RWPE2 (cell line): Measurements from ENCODE around the gene MRPL10.
A peak's percentile ranks its signal among the peaks of the same experiment; 100 is the strongest.

Experiments
- ATAC-seq: fragments of 200-7000 bp; cut with Tn5 transposase; 3 replicates; pipeline ENCODE4 v1.9.1; 2021; ENCODE audit warnings: low read depth
- DNase-seq: peaks from one replicate; pipeline ENCODE4 v3.0.0-alpha.2; 2020; ENCODE audit warnings: low spot score
- H3K27ac ChIP-seq: fragments of 450-650 bp; 2 replicates; pipeline ENCODE4 v1.5.1; 2017; ENCODE audit warnings: mild to moderate bottlenecking; ENCODE audit not compliant: poor library complexity, severe bottlenecking
- H3K27me3 ChIP-seq: fragments of 250-450 bp; sonication (Bioruptor Pico); 2 replicates; pipeline ENCODE4 v1.5.1; 2021; ENCODE audit warnings: mild to moderate bottlenecking, moderate library complexity; ENCODE audit not compliant: insufficient read depth, poor library complexity, severe bottlenecking
- H3K36me3 ChIP-seq: fragments of 250-450 bp; sonication (Bioruptor Pico); 2 replicates; pipeline ENCODE4 v1.5.1; 2020; ENCODE audit warnings: low read depth, mild to moderate bottlenecking, moderate library complexity
- H3K4me1 ChIP-seq: fragments of 250-450 bp; sonication (Bioruptor Pico); 2 replicates; pipeline ENCODE4 v1.5.1; 2021; ENCODE audit warnings: mild to moderate bottlenecking, moderate library complexity; ENCODE audit not compliant: insufficient read depth, poor library complexity, severe bottlenecking
- H3K4me3 ChIP-seq: fragments of 250-450 bp; sonication (Bioruptor Pico); 2 replicates; pipeline ENCODE4 v1.5.1; 2021; ENCODE audit warnings: mild to moderate bottlenecking, moderate library complexity; ENCODE audit not compliant: severe bottlenecking
- H3K9me3 ChIP-seq: fragments of 250-450 bp; sonication (Bioruptor Pico); 2 replicates; pipeline ENCODE4 v1.5.1; 2021; ENCODE audit warnings: mild to moderate bottlenecking, moderate library complexity; ENCODE audit not compliant: severe bottlenecking
- CTCF ChIP-seq: fragments of 450-650 bp; IDR thresholded peaks from one replicate; pipeline ENCODE4 v1.5.1; 2017; ENCODE audit warnings: mild to moderate bottlenecking, moderate library complexity; ENCODE audit not compliant: poor library complexity, severe bottlenecking

The MRPL10 gene

GRCh38 chr17:47816111-47816735 lies 15.1 kb downstream of the MRPL10 start:
- DNase-seq: no peak
- no peak overlapping the region for H3K4me3 ChIP-seq
- no peak for TF ChIP-seq CTCF
- H3K27me3 ChIP-seq: no peaks in the 10 kb centered on the region
- H3K4me1 ChIP-seq: peaks cover 5% of the 10 kb centered on the region
- H3K36me3 ChIP-seq: peaks cover 21% of the 10 kb centered on the region
- no peak for ATAC-seq
- H3K27ac ChIP-seq: no peak overlapping the region
- no peaks in the 10 kb centered on the region for H3K9me3 ChIP-seq

GRCh38 chr17:47815106-47815918 lies 16.0 kb downstream of the MRPL10 start:
- no peak overlapping the region for H3K4me3 ChIP-seq
- peaks cover 21% of the 10 kb centered on the region for H3K36me3 ChIP-seq
- H3K27ac ChIP-seq: no peak overlapping the region
- no peaks in the 10 kb centered on the region for H3K27me3 ChIP-seq
- no peak for TF ChIP-seq CTCF
- DNase-seq (no peak), ATAC-seq (no peak)
- no peaks in the 10 kb centered on the region for H3K9me3 ChIP-seq
- H3K4me1 ChIP-seq: peaks cover 7% of the 10 kb centered on the region

GRCh38 chr17:47813512-47814031 lies 17.8 kb downstream of the MRPL10 start:
- no peak for ATAC-seq
- H3K36me3 ChIP-seq: peaks cover 29% of the 10 kb centered on the region

GRCh38 chr17:47813077-47813476 lies 18.3 kb downstream of the MRPL10 start:
- Histone ChIP-seq H3K27me3 (no peaks in the 10 kb centered on the region), H3K9me3 (no peaks in the 10 kb centered on the region), H3K27ac (no peak overlapping the region), H3K4me1 (peaks cover 10% of the 10 kb centered on the region), H3K36me3 (peaks cover 29% of the 10 kb centered on the region), H3K4me3 (no peak overlapping the region)
- peak; percentile 55 for DNase-seq
- TF ChIP-seq CTCF: no peak
- no peak for ATAC-seq

More at GRCh38 chr17:47813512-47814031, 17.8 kb downstream of the MRPL10 start:
- Histone ChIP-seq H3K27me3 (no peaks in the 10 kb centered on the region), H3K4me1 (peaks cover 10% of the 10 kb centered on the region), H3K27ac (no peak overlapping the region), H3K9me3 (no peaks in the 10 kb centered on the region), H3K4me3 (no peak overlapping the region)
- no peak for TF ChIP-seq CTCF
- peak; percentile 55 for DNase-seq
